Transverse colon (tissue), 4 donors: ENCODE measurements around the gene CSRP1. TPM values are rescaled to one million over a fixed set of nuclear protein-coding genes. Genes with fewer than 3 reads are reported as not detected.
A peak's percentile ranks its signal among the peaks of the same experiment; 100 is the strongest.

Experiments
- DNase-seq: peaks from one replicate; pipeline ENCODE4 v3.0.0-alpha.2; 2019
- H3K27ac ChIP-seq, 4 donors: fragments of 200-600 bp; sonication (generic); 2 replicates each; pipeline ENCODE4 v1.5.1; 2016 to 2018; ENCODE audit warnings: inconsistent platforms in 4 of 4
- H3K27me3 ChIP-seq: fragments of 200-600 bp; sonication (generic); 2 replicates; pipeline ENCODE4 v1.5.1; 2017; ENCODE audit warnings: inconsistent platforms
- H3K36me3 ChIP-seq, 4 donors: fragments of 200-600 bp; sonication (generic); 2 replicates each; pipeline ENCODE4 v1.5.1; 2017 to 2019; ENCODE audit warnings: inconsistent platforms in 4 of 4
- H3K4me1 ChIP-seq, 4 donors: fragments of 200-600 bp; sonication (generic); 2 replicates each; pipeline ENCODE4 v1.5.1; 2017 to 2020; ENCODE audit warnings: inconsistent platforms in 4 of 4
- H3K4me3 ChIP-seq, 4 donors: fragments of 200-600 bp; sonication (generic); 1 replicate in 1 of 4; 2 replicates in 3 of 4; pipeline versions ENCODE4 v1.5.1 to v1.6.1; 2017 to 2019; ENCODE audit warnings: inconsistent platforms in 4 of 4
- H3K9me3 ChIP-seq, 2 donors: fragments of 200-600 bp; sonication (generic); 2 replicates each; pipeline ENCODE4 v1.5.1; 2017 to 2019; ENCODE audit warnings: inconsistent platforms in 2 of 2
- CTCF ChIP-seq, 5 experiments: fragments of 200-600 bp in 3 of 5; fragments of 450-650 bp in 2 of 5; sonication (generic) in 3 of 5; IDR thresholded peaks; 1 replicate in 2 of 5; 2 replicates in 3 of 5; pipeline ENCODE4 v1.5.1; 2016 to 2017; ENCODE audit warnings: antibody characterized with exemption in 5 of 5, inconsistent platforms in 3 of 5, mild to moderate bottlenecking in 2 of 5, moderate library complexity in 1 of 5
- EP300 ChIP-seq: sonication (generic); formaldehyde crosslinking; IDR thresholded peaks from one replicate; pipeline ENCODE4 v1.6.1; 2017; ENCODE audit warnings: antibody characterized with exemption, low read depth
- POLR2A ChIP-seq: fragments of 450-650 bp; IDR thresholded peaks from one replicate; pipeline ENCODE4 v1.6.1; 2016; ENCODE audit warnings: antibody characterized with exemption, mild to moderate bottlenecking, moderate library complexity
- POLR2AphosphoS5 ChIP-seq, 3 donors: sonication (generic); formaldehyde crosslinking; IDR thresholded peaks; one replicate each; pipeline ENCODE4 v1.6.1; 2016; ENCODE audit warnings: antibody characterized with exemption in 3 of 3
- WGBS, 2 donors: methylation state at CpG; one replicate each; pipeline ENCODE4 v1.1.5; 2018; ENCODE audit warnings: low coverage in 1 of 2; 5-methylcytosine and 5-hydroxymethylcytosine counted together
- in situ Hi-C, 4 donors: fragments of 200-750 bp; cut with MboI; loops; one replicate each; pipeline versions ENCODE4 v1.15.0 to v1.15.1; 2017; ENCODE audit warnings: low sequenced_read_pairs in 3 of 4, low pct_ligation_motif_present in 1 of 4, low pct_unique_long_range_greater_than_20kb in 1 of 4
- intact Hi-C: fragments of 100-400 bp; cut with DNase I; formaldehyde crosslinking; loops from one replicate; pipeline ENCODE4 v1.15.1; 2023; ENCODE audit warnings: low total_unique reads
- total RNA-seq, 4 donors: library from RNA; depleted of rRNA; stranded (reverse); fragments of >200 nt; gene quantifications; one replicate each; pipeline ENCODE4 v1.1.0, GENCODE V29; 2016

CSRP1 gene
- total RNA-seq, 4 donors from 2014 or later: 697 to 1,474 (median 915) TPM

GRCh38 chr1:201459775-201460174 is 47.1 kb downstream of the CSRP1 start:
- Histone ChIP-seq H3K9me3 (no peaks in the 10 kb centered on the region), H3K36me3 (no peaks in the 10 kb centered on the region), H3K4me1 (peaks cover 15 to 55% (median 26%) of the 10 kb centered on the region in 4 donors), H3K27ac (peak overlapping the region in 2 of 4 donors; percentile 84 to 98), H3K27me3 (no peaks in the 10 kb centered on the region), H3K4me3 (no peak overlapping the region)
- DNase-seq: no peak
- intact Hi-C loops (loop anchor here (5.0 kb wide), 1 partner anchor 1708 kb away; no protein-coding TSS in a partner anchor), in situ Hi-C loops (no loop called here)
- TF ChIP-seq EP300 (no peak), CTCF (IDR thresholded peaks at IDR 0.05) (no peak)
- WGBS, 2 donors: 95% methylated on average over 5 of the region's 5 CpGs; no CpG with 5 or more reads in 1 of the 2 donors

GRCh38 chr1:201459052-201459451 is 47.9 kb downstream of the CSRP1 start:
- Histone ChIP-seq H3K27me3 (no peaks in the 10 kb centered on the region), H3K4me3 (no peak overlapping the region), H3K4me1 (peaks cover 15 to 55% (median 26%) of the 10 kb centered on the region in 4 donors), H3K27ac (no peak overlapping the region), H3K36me3 (no peaks in the 10 kb centered on the region), H3K9me3 (no peaks in the 10 kb centered on the region)
- intact Hi-C loops: loop anchor here (5.0 kb wide), 1 partner anchor 1708 kb away; no protein-coding TSS in a partner anchor
- no peak for TF ChIP-seq POLR2AphosphoS5 (IDR thresholded peaks at IDR 0.05)
- no peak for TF ChIP-seq CTCF (IDR thresholded peaks at IDR 0.05)
- no peak for TF ChIP-seq EP300
- no peak for TF ChIP-seq POLR2A
- 82 to 95% methylated on average over 3 of the region's 3 CpGs for WGBS, 2 donors
- DNase-seq: no peak
- in situ Hi-C loops: no loop called here

- intact Hi-C loops (loop anchor here (5.0 kb wide), 1 partner anchor 1710 kb away; no protein-coding TSS in a partner anchor), in situ Hi-C loops (no loop called here)
- TF ChIP-seq POLR2A (no peak), POLR2AphosphoS5 (IDR thresholded peaks at IDR 0.05) (no peak), EP300 (no peak), CTCF (IDR thresholded peaks at IDR 0.05) (no peak)
- no peaks in the 10 kb centered on the region for H3K27me3 ChIP-seq
- peaks cover 11 to 46% (median 20%) of the 10 kb centered on the region in 4 donors for H3K4me1 ChIP-seq
- no peaks in the 10 kb centered on the region for H3K36me3 ChIP-seq
- H3K4me3 ChIP-seq: no peak overlapping the region
- peak overlapping the region; percentile 67 to 85 (median 78) for H3K27ac ChIP-seq
- H3K9me3 ChIP-seq: no peaks in the 10 kb centered on the region
- WGBS, 2 donors: 56 to 67% methylated on average over 3 to 4 of the region's 4 CpGs
- DNase-seq: no peak
Measured at GRCh38 chr1:201457508-201457960, 49.4 kb downstream of the CSRP1 start.

- H3K27ac ChIP-seq: peak overlapping the region; percentile 67 to 85 (median 78)
- intact Hi-C loops: loop anchor here (5.0 kb wide), 1 partner anchor 1711 kb away; no protein-coding TSS in a partner anchor
- no peak for TF ChIP-seq CTCF (IDR thresholded peaks at IDR 0.05)
- TF ChIP-seq POLR2AphosphoS5 (IDR thresholded peaks at IDR 0.05): peak; percentile 46 to 73 (median 72)
- TF ChIP-seq EP300: no peak
- WGBS, 2 donors: 63% methylated on average over 7 to 11 of the region's 11 CpGs
- no peaks in the 10 kb centered on the region for H3K36me3 ChIP-seq
- H3K9me3 ChIP-seq: no peaks in the 10 kb centered on the region
- no peaks in the 10 kb centered on the region for H3K27me3 ChIP-seq
- DNase-seq: peak; percentile 61
- in situ Hi-C loops: no loop called here
- peaks cover 5 to 38% (median 14%) of the 10 kb centered on the region in 4 donors for H3K4me1 ChIP-seq
- no peak overlapping the region for H3K4me3 ChIP-seq
Measured at GRCh38 chr1:201456499-201457309, 50.2 kb downstream of the CSRP1 start.
